NCI-H2107 treated with DMSO at 0.1 percent for 48 hours (cell line): Measurements from ENCODE around the gene ZBED6.
"Not testable (repeated sequence)": the region's sequence is repeated elsewhere in the genome, so short reads cannot be mapped to it uniquely, and the experiment has no call there.

ENCODE experiments used
- DNase-seq: peaks from one replicate; lab custom pipeline; 2025; ENCODE audit not compliant: unreplicated experiment; lab: John Stamatoyannopoulos, UW

ZBED6 gene

DNA sequence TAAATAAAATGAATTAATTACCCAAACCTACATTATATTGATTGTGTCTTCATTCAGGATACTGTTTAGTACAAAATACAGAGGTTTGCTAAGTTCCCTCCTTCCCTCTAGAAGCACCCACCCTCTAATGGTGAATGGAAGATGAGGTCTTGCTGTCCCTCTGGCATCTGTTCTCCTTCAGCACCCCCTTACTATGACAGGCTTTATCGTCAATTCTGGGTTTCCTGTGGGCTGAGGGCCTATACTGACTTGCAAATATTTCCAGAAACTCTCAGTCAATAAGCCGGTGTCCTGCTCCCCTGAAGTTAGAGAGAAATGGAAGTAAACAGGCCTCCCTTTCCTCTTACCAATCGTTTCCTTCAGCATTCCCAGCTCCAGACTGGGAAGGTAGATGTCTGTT lies 17.3 kb upstream of the ZBED6 start:
- no peak for DNase-seq

GRCh38 chr1:203778789-203779188 lies 16.6 kb upstream of the ZBED6 start:
- no peak for DNase-seq

DNA sequence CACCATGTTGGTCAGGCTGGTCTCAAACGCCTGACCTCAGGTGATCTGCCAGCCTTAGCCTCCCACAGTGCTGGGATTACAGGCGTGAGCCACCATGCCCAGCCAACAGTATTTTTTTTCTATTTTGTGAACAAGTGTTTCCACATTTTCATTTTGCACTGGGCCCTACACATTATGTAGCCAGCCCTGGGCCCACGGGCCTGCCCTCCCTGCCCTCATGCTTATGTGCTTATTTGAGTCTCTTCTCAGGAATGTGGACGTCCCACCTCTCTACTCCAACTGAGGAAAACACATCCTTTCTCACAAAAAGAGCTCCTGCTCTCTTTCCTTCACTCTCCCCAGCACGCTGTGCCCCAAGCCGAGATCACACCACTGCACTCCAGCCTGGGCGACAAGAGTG lies 13.5 kb upstream of the ZBED6 start:
- no peak for DNase-seq

DNA sequence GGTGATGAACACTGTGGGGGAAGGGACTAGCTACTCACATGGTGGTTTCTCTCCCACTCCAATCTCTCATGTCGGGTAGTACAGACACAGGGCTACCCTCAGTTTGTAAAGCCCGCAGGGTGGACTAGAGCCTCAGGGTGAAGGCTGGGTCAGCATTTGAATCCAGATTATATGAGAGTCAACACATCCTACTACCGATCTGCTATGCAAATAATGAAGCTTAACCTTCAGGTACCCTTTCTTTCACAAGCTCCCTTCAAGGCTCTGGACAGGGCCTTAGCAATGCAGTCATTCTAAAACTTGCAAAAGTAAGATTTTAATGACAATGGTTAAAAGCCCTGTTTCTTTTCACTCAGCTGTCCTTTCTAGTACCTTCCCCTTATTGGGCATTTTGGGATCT lies 5.5 kb upstream of the ZBED6 start:
- no peak for DNase-seq

- no peak for DNase-seq
These were observed 3.9 kb upstream of the ZBED6 start for GRCh38 chr1:203791498-203791897.

DNA sequence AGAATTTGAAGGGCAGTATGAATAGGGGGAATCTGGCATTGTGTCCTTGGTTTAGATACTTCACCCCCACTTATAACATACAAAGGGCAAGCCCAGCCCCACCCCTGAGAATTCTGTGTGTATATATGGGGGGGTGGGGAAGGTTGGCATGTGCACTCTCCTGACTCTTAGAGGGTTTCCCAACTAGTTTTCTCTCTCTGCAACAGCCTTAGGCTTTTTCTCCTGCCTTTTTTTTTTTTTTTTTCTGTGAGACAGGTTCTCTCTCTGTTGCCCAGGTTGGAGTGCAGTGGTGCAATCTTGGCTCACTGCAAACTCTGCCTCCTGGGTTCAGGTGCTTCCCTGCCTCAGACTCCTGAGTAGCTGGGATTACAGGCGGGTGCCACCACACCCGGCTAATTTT lies 2.9 kb upstream of the ZBED6 start:
- no peak for DNase-seq

- DNase-seq = not testable (repeated sequence)
These were observed 1.9 kb upstream of the ZBED6 start for GRCh38 chr1:203793561-203793960.

DNA sequence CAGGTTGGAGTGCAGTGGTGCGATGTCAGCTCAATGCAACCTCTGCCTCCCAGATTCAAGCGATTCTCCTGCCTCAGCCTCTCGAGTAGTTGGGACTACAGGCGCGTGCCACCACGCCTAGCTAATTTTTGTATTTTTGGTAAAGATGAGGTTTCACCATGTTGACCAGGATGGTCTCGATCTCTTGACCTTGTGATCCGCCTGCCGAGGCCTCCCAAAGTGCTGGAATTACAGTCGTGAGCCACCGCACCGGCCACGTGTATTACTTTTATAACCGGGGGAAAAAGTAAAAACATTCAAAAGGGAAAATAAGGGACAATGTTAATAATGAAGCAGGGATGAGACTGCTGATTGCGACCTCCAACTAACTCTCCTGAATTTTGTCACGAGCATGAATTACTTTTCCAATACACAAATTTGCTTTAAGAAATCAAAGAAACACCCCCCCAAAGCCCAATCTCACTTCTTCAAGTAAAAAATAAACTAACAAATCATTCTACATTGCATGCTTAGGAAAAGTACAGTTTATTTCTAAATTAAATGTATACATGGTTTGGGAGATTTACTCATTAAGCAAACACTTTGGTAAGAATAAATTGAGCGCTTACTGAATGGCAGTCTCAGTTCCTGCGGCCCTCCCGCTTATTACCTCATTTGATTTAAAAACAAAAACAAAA lies 521 bp upstream of the ZBED6 start:
- no peak for DNase-seq

DNA sequence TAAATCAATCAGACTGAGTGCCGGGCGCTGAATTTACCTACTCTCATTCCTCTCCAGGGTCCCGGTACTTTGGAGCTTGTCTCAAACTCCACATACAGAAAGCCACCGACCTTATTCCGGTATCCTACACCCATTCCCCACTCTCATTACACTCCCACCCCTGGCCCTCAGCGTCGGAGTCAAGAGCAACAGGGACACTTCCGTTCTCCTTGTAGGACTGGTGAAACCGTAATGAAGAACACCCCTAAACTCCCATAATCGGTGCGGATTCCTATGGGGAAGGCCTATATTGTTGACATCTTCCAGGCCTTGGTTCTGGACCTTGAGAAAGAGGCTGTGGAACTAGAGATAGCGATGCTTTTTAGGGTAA lies 798 bp downstream of the ZBED6 start:
- DNase-seq = no peak

- no peak for DNase-seq
These were observed 1.8 kb downstream of the ZBED6 start for GRCh38 chr1:203797216-203797615.

GRCh38 chr1:203797948-203798655 lies 2.7 kb downstream of the ZBED6 start:
- no peak for DNase-seq

GRCh38 chr1:203799157-203799556 lies 3.7 kb downstream of the ZBED6 start:
- DNase-seq = no peak

GRCh38 chr1:203799971-203800370 lies 4.5 kb downstream of the ZBED6 start:
- no peak for DNase-seq

DNA sequence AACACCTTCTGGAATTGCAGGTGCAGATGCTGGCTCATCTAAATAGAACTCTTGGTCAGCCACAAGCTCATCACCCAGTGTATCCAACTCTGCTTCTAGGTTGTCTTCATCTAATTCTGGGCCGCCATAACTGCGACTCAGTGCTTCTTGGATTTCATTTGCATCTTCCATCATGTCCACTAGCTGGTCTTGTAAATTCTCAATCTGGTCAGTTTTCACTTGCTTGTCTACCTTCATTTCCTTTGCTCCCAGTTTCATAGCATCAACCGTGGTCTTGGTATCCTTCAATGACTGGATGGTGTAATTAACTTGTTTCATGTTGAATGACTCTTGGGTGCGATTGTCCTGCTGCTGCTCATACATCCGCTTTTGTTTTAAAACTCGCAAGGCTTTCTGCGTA lies 10.3 kb downstream of the ZBED6 start:
- no peak for DNase-seq

GRCh38 chr1:203807196-203807595 lies 11.8 kb downstream of the ZBED6 start:
- DNase-seq = no peak

DNA sequence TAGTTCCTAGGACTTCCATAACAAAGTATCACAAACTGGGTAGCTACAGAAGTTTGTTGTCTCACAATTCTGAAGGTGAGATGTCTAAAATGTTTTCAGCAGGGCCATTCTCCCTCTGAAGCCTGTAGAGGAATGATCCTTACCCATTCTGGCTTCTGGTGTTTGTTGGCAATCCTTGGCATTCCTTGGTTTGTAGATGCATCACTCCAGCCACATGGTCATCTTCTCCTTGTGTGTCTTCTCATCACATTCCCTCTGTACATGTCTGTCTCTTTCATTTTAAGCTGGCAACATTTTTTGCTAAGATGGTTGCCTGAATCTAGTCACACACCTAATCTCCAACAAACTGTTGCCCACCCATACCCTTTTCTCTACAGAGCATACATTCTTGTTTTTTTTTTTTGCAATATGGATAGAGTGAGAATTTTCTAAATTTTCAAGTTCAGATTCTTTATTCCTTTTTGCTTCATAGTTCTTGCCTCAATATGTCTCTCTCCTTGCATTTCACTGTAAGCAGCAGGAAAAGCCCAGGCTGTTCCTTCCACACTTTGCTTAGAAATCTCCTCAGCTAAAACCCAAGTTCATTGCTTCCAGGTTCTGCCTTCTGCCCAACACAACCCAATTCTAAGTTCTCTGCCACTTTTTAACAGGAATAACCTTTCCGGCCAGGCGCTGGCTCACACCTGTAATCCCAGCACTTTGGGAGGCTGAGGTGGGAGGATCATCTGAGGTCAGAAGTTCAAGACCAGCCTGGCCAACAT lies 18.3 kb downstream of the ZBED6 start:
- DNase-seq = no peak

- no peak for DNase-seq
These were observed 23.0 kb downstream of the ZBED6 start for GRCh38 chr1:203818399-203818798.

DNA sequence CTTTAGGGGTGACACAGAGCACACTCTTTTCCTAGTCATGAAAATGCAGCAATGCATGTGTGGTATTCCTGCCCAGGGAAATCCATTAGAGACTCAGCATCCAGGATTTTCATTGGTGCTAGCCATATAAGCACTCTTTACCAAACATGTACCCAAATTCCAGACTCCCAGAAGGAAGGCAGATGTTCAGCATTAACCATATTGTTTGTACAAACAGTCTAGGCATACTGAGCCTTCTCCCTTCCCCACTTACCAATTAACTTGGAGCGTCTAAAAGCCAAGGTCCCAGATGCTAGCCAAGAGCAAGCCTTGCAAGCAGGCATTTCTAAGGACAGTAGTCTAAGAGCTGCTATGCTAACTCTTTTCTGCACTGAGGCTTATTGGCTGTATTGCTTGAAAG lies 27.9 kb downstream of the ZBED6 start:
- no peak for DNase-seq

GRCh38 chr1:203826175-203826574 lies 30.8 kb downstream of the ZBED6 start:
- DNase-seq = no peak

- no peak for DNase-seq
These were observed 32.6 kb downstream of the ZBED6 start for GRCh38 chr1:203828002-203828401.

DNA sequence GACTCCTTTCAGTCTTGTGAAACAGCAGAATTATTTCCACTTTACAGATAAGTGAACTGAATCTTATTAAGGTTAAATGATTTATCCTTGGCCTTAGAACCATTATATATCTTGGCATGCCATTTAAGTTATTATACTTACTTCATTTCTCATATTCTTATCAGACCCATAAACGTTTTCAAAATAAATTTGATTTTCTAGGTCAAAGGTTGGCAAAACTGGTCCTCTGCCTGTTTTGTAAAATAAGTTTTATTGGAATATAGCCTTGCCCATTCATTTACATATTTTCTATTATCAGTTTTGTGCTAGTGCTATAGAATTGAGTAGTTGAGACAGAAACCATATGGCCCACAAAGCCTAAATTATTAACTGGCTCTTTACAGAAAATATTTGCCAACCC lies 33.1 kb downstream of the ZBED6 start:
- DNase-seq = no peak

GRCh38 chr1:203829247-203829646 lies 33.8 kb downstream of the ZBED6 start:
- DNase-seq = not testable (repeated sequence)
